ENCODE data around the gene ASCL2. TPM values are rescaled to one million over a fixed set of nuclear protein-coding genes. Genes with fewer than 3 reads are reported as not detected.

Gene ASCL2
- total RNA-seq, 1 donor from 2014 or later = not detected

DNA sequence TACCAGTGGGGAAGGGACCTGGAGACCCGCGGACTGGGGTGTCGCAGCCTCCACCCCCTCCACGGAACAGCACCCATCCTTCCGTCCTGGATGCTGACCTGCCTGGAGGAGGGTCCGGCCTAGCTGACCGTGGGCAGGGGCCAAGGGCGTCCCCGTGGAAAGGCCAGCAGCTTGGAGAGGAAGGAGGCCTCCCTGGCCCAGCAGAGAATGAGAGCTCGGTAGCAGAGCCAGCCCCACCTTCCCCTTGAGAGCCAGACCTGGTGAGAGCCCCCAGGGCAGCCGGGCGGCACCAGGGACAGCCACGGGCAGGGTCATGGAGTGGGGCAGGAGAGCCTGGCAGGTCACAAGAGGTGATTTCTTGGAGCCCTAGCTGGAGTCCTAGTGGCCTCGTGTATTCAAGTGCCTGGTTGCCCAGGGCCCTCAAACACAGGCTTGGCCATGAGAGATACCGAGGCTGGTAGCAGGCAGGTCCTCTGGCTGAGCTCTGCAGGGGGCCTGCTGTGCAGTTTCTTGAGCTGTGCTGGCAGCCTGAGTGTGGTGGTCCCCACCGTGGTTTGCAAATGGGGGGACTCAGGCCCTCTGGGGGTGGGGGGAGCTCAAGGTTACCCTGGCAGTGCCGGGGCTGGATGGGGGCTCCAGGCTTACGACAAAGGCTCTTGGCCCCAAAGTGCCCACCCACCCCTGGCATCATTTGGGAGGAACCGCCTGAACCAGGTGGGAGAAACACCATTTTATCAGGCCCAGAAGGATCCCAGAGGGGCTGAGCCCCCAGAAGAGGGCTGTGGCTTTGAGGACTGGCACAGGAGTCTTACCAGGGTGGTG, 39.1 kb upstream of the ASCL2 start:
- no peak for DNase-seq (ENCODE audit: low read depth in 2 of 2)

- DNase-seq (ENCODE audit: low read depth in 2 of 2) = no peak
These were observed 38.3 kb upstream of the ASCL2 start for GRCh38 chr11:2308713-2309112.

DNA sequence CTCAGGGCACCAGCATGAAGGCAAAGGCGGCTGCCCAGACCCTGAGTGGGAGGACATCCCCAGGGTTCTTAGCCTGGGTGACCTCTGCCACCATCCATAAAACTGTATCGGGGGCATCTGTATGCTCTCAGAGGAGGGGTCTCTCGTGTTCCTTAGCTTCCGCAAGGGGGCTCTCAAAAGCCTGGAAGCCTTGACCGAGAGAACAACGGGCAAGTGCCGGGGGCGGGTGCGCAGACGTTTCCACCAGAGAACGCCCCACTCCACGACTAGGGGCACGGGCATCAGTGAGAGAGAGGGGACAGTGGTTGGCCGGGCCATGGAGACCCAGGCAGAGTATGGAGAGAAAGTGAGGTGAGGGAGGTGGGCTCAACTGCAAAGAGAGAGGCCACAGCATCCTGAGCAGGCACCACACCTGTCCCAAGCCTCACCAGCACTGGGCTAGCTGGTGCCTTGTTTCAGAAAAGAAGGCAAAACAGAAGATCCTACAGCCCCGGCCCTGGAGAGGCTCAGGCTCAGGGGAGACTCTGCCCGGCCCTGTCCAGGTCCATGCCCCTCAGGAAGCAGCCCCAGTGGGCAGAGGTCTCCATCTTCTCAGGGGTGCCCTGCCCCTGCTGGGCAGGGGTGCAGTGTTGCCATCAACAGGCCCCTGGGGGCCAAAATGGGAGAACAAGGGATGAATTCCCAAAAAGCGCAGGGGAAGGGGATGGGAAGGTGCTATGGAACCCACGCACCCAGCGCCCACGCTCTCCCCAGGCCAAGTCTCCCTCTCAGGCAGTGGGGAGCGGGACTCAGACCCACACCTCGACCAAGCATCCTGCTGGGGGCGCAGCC, 37.3 kb upstream of the ASCL2 start:
- no peak for DNase-seq (ENCODE audit: low read depth in 2 of 2)

DNA sequence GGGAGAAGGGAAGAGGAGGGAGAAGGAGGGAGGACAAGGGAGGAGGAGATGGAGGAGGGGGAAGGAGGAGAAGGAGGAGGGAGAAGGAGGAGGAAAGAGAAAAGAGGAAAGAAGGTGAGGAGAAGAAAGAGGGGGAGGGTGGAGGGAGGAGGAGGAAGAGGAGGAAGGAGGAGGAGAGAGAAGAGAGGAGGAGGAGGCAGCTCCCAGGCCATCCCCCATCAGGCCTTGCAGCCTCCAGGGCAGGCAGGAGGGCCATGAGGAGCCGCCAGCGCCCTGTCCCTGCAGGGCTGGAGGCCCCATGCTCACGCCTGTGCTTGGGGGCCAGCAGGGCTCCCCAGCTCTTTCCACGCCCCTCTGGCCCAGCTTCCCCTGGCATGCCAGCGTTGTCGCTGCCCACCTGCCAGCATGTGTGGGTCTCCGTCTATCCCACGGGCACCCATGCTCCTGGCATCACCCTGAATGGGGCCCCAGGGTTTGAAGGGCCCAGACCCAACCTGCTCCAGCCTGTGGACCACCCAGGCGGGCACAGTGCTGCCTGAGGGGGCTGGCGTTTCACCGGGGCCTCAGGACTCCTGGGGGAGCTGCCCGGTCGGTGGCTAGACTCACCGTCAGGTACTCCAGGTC, 36.6 kb upstream of the ASCL2 start:
- DNase-seq (ENCODE audit: low read depth in 2 of 2) = no peak

- DNase-seq (ENCODE audit: low read depth in 2 of 2) = no peak
These were observed 36.0 kb upstream of the ASCL2 start for GRCh38 chr11:2306452-2306823.

- peak; percentile 33 to 46 for DNase-seq (ENCODE audit: low read depth in 2 of 2)
These were observed 35.5 kb upstream of the ASCL2 start for GRCh38 chr11:2305788-2306451.

GRCh38 chr11:2305140-2305778, 34.9 kb upstream of the ASCL2 start:
- DNase-seq (ENCODE audit: low read depth in 2 of 2) = peak; percentile 50 to 71

DNA sequence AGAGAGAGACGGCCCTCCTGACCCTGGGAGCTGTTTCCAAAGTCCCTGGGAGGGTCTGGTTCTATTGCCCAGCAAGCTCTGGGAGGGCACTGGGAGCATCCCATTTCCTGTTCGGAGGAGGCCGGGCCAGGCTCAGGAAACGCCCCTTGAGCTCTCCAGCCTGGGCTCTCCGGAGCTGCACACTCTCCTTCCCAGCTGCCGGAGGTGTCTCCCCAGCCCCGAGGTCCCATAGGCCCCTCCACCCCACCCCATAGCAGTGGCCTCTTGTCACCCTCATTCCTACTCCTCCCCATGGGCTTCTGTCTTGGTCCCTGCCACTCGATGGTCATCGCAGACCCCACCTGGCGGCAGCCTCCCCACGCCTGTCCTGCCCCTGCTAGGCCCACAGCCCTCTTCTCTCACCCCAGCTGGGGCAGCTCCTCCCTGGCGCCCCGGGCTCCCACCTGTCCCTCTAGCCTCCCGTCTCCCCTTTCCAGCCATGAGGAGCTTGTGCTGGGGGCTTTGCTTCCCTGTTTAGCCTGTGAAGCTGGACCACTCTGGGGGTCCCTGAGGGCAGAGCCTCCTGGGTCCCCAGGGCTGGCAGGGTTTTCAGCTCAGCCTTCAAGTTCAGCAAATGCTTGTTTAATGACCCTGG, 34.2 kb upstream of the ASCL2 start:
- no peak for DNase-seq (ENCODE audit: low read depth in 2 of 2)

GRCh38 chr11:2303627-2304505, 33.5 kb upstream of the ASCL2 start:
- no peak for DNase-seq (ENCODE audit: low read depth in 2 of 2)

DNA sequence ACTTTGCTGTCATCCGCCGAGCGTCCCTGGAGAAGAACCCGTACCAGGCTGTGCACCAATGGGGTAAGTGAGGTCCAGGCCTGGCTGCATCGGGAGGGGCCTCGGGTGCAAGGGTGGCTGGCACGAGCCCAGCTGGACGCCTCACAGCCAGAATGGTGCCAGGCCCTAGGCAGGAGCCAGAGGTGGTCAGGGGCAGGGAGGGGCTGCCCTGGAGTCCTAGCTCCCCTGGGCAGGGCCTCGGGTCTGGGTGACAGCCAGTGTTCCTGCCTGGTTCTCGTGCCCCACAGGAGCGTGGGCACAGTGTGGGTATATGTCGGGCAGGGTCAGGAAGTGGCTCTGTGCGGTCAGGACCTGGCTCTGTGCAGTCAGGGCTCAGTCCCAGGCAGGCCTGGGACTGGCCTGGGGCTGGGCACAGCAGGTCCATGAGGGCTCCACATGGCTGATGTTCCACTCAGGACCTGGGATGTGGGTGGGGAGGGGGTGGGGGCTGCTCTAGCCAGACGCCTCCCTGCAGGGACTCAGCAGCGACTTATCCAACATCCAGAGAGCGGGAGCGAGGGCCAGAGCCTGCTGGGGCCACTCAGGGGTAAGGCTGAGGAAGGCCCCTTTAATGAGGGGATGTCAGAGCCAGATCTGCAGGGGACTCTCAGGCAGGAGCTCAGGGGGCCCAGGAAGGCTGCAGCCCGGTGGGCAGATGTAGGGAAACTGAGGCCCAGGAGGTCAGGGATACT, 32.7 kb upstream of the ASCL2 start:
- no peak for DNase-seq (ENCODE audit: low read depth in 2 of 2)

- no peak for DNase-seq (ENCODE audit: low read depth in 2 of 2)
These were observed 32.0 kb upstream of the ASCL2 start for GRCh38 chr11:2302306-2302895.

GRCh38 chr11:2301631-2302305, 31.4 kb upstream of the ASCL2 start, which contains the start of the genes C11orf21 and TSPAN32:
Gene C11orf21, minus strand, starts transcription at chr11:2301918. Its CDS starts 110 bp downstream, at chr11:2301808.
Gene TSPAN32, plus strand, starts transcription at chr11:2302013. Its CDS starts 137 bp downstream, at chr11:2302150.
- DNase-seq (ENCODE audit: low read depth in 2 of 2) = no peak

- no peak for DNase-seq (ENCODE audit: low read depth in 2 of 2)
These were observed 30.7 kb upstream of the ASCL2 start for GRCh38 chr11:2300936-2301630.

- DNase-seq (ENCODE audit: low read depth in 2 of 2) = no peak
These were observed 30.0 kb upstream of the ASCL2 start for GRCh38 chr11:2300290-2300935.

DNA sequence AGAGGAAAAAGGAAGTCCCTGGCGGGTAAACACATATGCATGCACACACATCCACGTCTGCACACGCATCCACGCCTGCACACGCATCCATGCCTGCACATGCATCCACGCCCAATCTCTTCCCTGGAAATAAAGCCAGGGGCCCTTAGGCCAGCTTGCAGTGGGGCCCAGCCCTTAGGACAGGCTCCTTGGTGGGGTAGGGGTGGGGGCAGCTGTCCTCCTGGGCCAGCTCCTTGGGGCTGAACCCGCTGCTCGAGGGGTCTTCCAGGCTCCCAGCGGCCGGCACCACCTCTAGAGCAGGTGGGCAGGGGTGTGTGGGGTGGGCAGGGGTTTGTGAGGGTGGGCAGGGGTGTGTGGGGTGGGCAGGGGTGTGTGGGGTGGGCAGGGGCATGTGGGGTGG, 29.4 kb upstream of the ASCL2 start:
- DNase-seq (ENCODE audit: low read depth in 2 of 2) = no peak

All from dermis microvascular lymphatic vessel endothelial cell (primary cell).